ENCODE data around the gene PADI3.

GRCh38 chr1:17230671-17231310 lies 18.1 kb upstream of the PADI3 start:
- no peak for TF ChIP-seq CTCF (IDR thresholded peaks at IDR 0.05)
- TF ChIP-seq POLR2A (IDR thresholded peaks at IDR 0.05): no peak

Measured in body of pancreas (tissue), 4 donors.